Liver (tissue), 9 donors: Measurements from ENCODE around the gene MPST. TPM values are rescaled to one million over a fixed set of nuclear protein-coding genes. Genes with fewer than 3 reads are reported as not detected.
A peak's percentile ranks its signal among the peaks of the same experiment; 100 is the strongest.

Source experiments
- DNase-seq: peaks from one replicate; pipeline ENCODE4 v3.0.0-alpha.2; 2017; ENCODE audit warnings: low spot score
- H3K27ac ChIP-seq, 2 donors: one replicate each; pipeline ENCODE4 v1.7.0; 2013; ENCODE audit warnings: inconsistent platforms in 2 of 2, low read length in 2 of 2, control low read depth in 1 of 2, low read depth in 1 of 2, mild to moderate bottlenecking in 1 of 2
- H3K27me3 ChIP-seq, 4 donors: one replicate each; pipeline versions ENCODE4 v1.6.1 to v1.7.0; 2013; ENCODE audit warnings: low read length in 3 of 4, inconsistent platforms in 1 of 4, mild to moderate bottlenecking in 1 of 4, moderate library complexity in 1 of 4; ENCODE audit not compliant: control insufficient read depth in 4 of 4, insufficient read depth in 4 of 4
- H3K36me3 ChIP-seq, 4 donors: one replicate each; pipeline versions ENCODE4 v1.6.1 to v1.7.0; 2013; ENCODE audit warnings: low read length in 3 of 4, mild to moderate bottlenecking in 3 of 4, low read depth in 1 of 4, moderate library complexity in 1 of 4; ENCODE audit not compliant: control insufficient read depth in 4 of 4, insufficient read depth in 3 of 4
- H3K4me1 ChIP-seq, 4 donors: one replicate each; pipeline versions ENCODE4 v1.6.1 to v1.7.0; 2013; ENCODE audit warnings: low read length in 3 of 4, mild to moderate bottlenecking in 3 of 4, moderate library complexity in 1 of 4; ENCODE audit not compliant: control insufficient read depth in 4 of 4, insufficient read depth in 4 of 4
- H3K4me3 ChIP-seq, 3 donors: one replicate each; pipeline versions ENCODE4 v1.6.1 to v1.7.0; 2013; ENCODE audit warnings: low read length in 3 of 3, control low read depth in 1 of 3, low read depth in 1 of 3, mild to moderate bottlenecking in 1 of 3
- H3K9ac ChIP-seq, 2 donors: one replicate each; pipeline ENCODE4 v1.7.0; 2013; ENCODE audit warnings: low read length in 2 of 2, mild to moderate bottlenecking in 2 of 2, moderate library complexity in 2 of 2, control low read depth in 1 of 2, low read depth in 1 of 2
- H3K9me3 ChIP-seq, 4 donors: one replicate each; pipeline versions ENCODE4 v1.6.1 to v1.7.0; 2013; ENCODE audit warnings: low read length in 3 of 4; ENCODE audit not compliant: control insufficient read depth in 4 of 4
- CTCF ChIP-seq: fragments of 150-350 bp; IDR thresholded peaks from 2 replicates; pipeline ENCODE4 v1.5.1; 2017; ENCODE audit warnings: improper control_type of control experiment, low read depth, low read length; ENCODE audit not compliant: missing input control
- FOXA2 ChIP-seq: IDR thresholded peaks from 2 replicates; pipeline ENCODE4 v1.6.1; 2016; ENCODE audit warnings: antibody characterized with exemption
- GABPA ChIP-seq, 2 donors: IDR thresholded peaks in 1 of 2; conservative IDR thresholded peaks in 1 of 2; 2 replicates each; pipeline ENCODE4 v1.6.1; 2016; ENCODE audit warnings: antibody characterized with exemption in 2 of 2, mild to moderate bottlenecking in 1 of 2, moderate library complexity in 1 of 2
- HNF4A ChIP-seq, 2 donors: conservative IDR thresholded peaks; 2 replicates each; pipeline ENCODE4 v1.6.1; 2016; ENCODE audit warnings: antibody characterized with exemption in 2 of 2, mild to moderate bottlenecking in 2 of 2
- HNF4G ChIP-seq: IDR thresholded peaks from 2 replicates; pipeline ENCODE4 v1.6.1; 2016; ENCODE audit warnings: antibody characterized with exemption
- MAX ChIP-seq: IDR thresholded peaks from 2 replicates; pipeline ENCODE4 v1.6.1; 2016; ENCODE audit warnings: antibody characterized with exemption
- RAD21 ChIP-seq, 2 donors: IDR thresholded peaks; 2 replicates each; pipeline ENCODE4 v1.6.1; 2016; ENCODE audit warnings: antibody characterized with exemption in 2 of 2, mild to moderate bottlenecking in 2 of 2
- REST ChIP-seq: IDR thresholded peaks from 2 replicates; pipeline ENCODE4 v1.6.1; 2016; ENCODE audit warnings: antibody characterized with exemption, mild to moderate bottlenecking
- RXRA ChIP-seq, 2 donors: IDR thresholded peaks; 2 replicates each; pipeline ENCODE4 v1.6.1; 2017 to 2018; ENCODE audit warnings: antibody characterized with exemption in 2 of 2, mild to moderate bottlenecking in 1 of 2
- SP1 ChIP-seq: IDR thresholded peaks from 2 replicates; pipeline ENCODE4 v1.6.1; 2018; ENCODE audit warnings: antibody characterized with exemption, mild to moderate bottlenecking
- TAF1 ChIP-seq: conservative IDR thresholded peaks from 2 replicates; pipeline ENCODE4 v1.6.1; 2016; ENCODE audit warnings: antibody characterized with exemption, mild to moderate bottlenecking
- YY1 ChIP-seq: IDR thresholded peaks from 2 replicates; pipeline ENCODE4 v1.6.1; 2016; ENCODE audit warnings: antibody characterized with exemption, mild to moderate bottlenecking
- WGBS: extraction: QIAGEN DNeasy Blood & Tissue Kit; methylation state at CpG from one replicate; pipeline ENCODE4 v1.1.7; 2013; 5-methylcytosine and 5-hydroxymethylcytosine counted together
- polyA plus RNA-seq, 2 donors: library from polyadenylated mRNA; stranded (reverse) in 1 of 2; unstranded in 1 of 2; fragments of 200-250 nt in 1 of 2; fragments of >200 nt in 1 of 2; fragmentation: Nextera tagmentation in 1 of 2; extraction: Ambion mirVana in 1 of 2; gene quantifications; one replicate each; pipeline versions ENCODE4 v1.2.1 to v1.2.3, GENCODE V29; 2013 to 2015
- total RNA-seq, 2 donors: library from RNA; depleted of rRNA; stranded (reverse); fragments of >200 nt; gene quantifications; one replicate each; pipeline ENCODE4 v1.2.3, GENCODE V29; 2014
- donor health status: healthy.
- donor health status: healthy.
- donor health status: healthy.
- donor health status: healthy.
- donor health status: healthy.

Gene MPST
- total and polyA plus RNA-seq, 4 donors, result 124 to 277 (median 199) TPM

- Histone ChIP-seq H3K27ac (peak overlapping the region; percentile 19 to 33), H3K4me3 (no peak overlapping the region), H3K36me3 (no peaks in the 10 kb centered on the region), H3K4me1 (peaks cover 8 to 34% (median 27%) of the 10 kb centered on the region in 4 donors), H3K9ac (peak overlapping the region in 1 of 2 donors; percentile 26), H3K27me3 (no peaks in the 10 kb centered on the region), H3K9me3 (no peaks in the 10 kb centered on the region)
- DNase-seq, result peak; percentile 73
- TF ChIP-seq CTCF, result peak; percentile 69
- peak; percentile 58 for TF ChIP-seq YY1
- no peak for TF ChIP-seq FOXA2
- TF ChIP-seq GABPA (IDR thresholded peaks at IDR 0.05 in 1 of 2, conservative IDR thresholded peaks at IDR 0.05 in 1 of 2), result no peak
- TF ChIP-seq HNF4A (conservative IDR thresholded peaks at IDR 0.05), result peak; percentile 86 to 91
- peak; percentile 84 to 86 for TF ChIP-seq RAD21 (IDR thresholded peaks at IDR 0.05)
- peak; percentile 87 for TF ChIP-seq SP1
- TF ChIP-seq HNF4G, result peak; percentile 88
- TF ChIP-seq MAX, result peak; percentile 68
- TF ChIP-seq REST, result peak; percentile 63
- peak; percentile 47 to 70 for TF ChIP-seq RXRA (IDR thresholded peaks at IDR 0.05)
- no peak for TF ChIP-seq TAF1
- 30% methylated on average over 17 of the region's 17 CpGs for WGBS
Measured at GRCh38 chr22:37043828-37044538, 24.4 kb downstream of the MPST start.

- peaks cover 8 to 30% (median 26%) of the 10 kb centered on the region in 4 donors for H3K4me1 ChIP-seq
- H3K36me3 ChIP-seq, result no peaks in the 10 kb centered on the region
- H3K27me3 ChIP-seq, result no peaks in the 10 kb centered on the region
- TF ChIP-seq SP1 (no peak), FOXA2 (no peak), YY1 (no peak)
- H3K9ac ChIP-seq, result no peak overlapping the region
- no peak overlapping the region for H3K27ac ChIP-seq
- no peak overlapping the region for H3K4me3 ChIP-seq
- no peak for DNase-seq
- no peaks in the 10 kb centered on the region for H3K9me3 ChIP-seq
- 61% methylated on average over 9 of the region's 9 CpGs for WGBS
Measured at GRCh38 chr22:37044634-37045625, 25.4 kb downstream of the MPST start.
